SK-N-MC (cell line): ENCODE measurements around the gene CCDC141.

ENCODE experiments used
- EZH2 ChIP-seq: fragments of 200-600 bp; sonication (generic); IDR thresholded peaks from one replicate; pipeline ENCODE4 v1.6.1; 2017; ENCODE audit warnings: antibody characterized with exemption
- POLR2AphosphoS5 ChIP-seq: IDR thresholded peaks from 2 replicates; pipeline ENCODE4 v1.6.1; 2012; ENCODE audit warnings: mild to moderate bottlenecking, low read depth, low read length, borderline replicate concordance

GRCh38 chr2:178829981-178830380 lies 220.0 kb downstream of the CCDC141 start:
- TF ChIP-seq EZH2 (no peak), POLR2AphosphoS5 (no peak)
